SK-N-MC (cell line): ENCODE data around the gene GGA3.

Source experiments
- EZH2 ChIP-seq: fragments of 200-600 bp; sonication (generic); IDR thresholded peaks from one replicate; pipeline ENCODE4 v1.6.1; 2017; ENCODE audit warnings: antibody characterized with exemption
- FOXP2 ChIP-seq: optimal IDR thresholded peaks from 2 replicates; pipeline ENCODE3; 2011; ENCODE audit warnings: mild to moderate bottlenecking, moderate library complexity; ENCODE audit not compliant: insufficient read depth; ENCODE audit errors: extremely low read length, control extremely low read depth
- POLR2AphosphoS5 ChIP-seq: IDR thresholded peaks from 2 replicates; pipeline ENCODE4 v1.6.1; 2012; ENCODE audit warnings: mild to moderate bottlenecking, low read depth, low read length, borderline replicate concordance

DNA sequence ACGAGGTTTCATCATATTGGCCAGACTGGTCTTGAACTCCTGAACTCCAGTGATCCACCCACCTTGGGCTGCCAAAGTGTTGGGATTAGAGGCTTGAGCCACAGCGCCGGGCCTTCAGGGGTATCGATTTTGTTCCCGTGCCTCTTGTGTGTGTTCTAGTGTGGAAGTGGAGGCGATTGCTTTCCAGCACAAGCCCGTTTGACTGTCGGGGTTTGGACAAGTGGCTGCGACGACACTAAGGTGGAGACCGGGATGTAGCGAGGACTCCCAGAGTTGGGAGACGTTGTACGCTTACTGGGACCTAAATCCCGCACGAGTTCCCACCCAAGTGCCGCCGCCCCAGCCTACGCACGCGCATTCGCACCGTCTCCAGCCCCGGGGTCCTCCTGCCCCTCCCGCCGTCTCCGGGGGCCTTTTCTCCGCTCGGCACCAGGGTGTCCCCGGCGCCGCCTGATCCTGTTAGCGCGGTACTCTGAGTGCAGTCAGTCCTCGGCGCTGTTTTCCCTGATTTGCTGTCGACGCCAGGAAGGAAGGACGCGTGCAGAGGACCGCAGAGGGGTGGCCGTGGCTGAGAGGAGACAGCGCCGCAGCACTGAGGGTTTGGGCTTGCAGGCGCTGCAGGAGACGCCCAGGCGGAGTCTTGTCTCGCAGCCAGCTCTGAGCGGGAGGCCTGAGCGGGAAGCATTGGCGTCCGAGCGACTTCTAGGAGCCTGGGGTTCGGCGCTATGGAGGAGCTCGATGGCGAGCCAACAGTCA is 56.2 kb downstream of the GGA3 start, which contains the start of gene NUP85:
- TF ChIP-seq EZH2 (no peak), POLR2AphosphoS5 (peak; percentile 79), FOXP2 (no peak)
